Activated CD4-positive, alpha-beta T cell treated with anti-CD3 and anti-CD28 coated beads for 36 hours (primary cell): ENCODE measurements around the gene ZNF385A. TPM values are rescaled to one million over a fixed set of nuclear protein-coding genes. Genes with fewer than 3 reads are reported as not detected.

Source experiments
- ATAC-seq: fragments of 200-7000 bp; cut with Tn5 transposase; one replicate; pipeline ENCODE4 v1.10.0; 2021; ENCODE audit warnings: mild to moderate bottlenecking, moderate library complexity
- CTCF ChIA-PET: fragments of 350-600 bp; sonication (Branson Sonifier 250); formaldehyde crosslinking; loops from one replicate; lab custom pipeline; 2021; ENCODE audit warnings: antibody characterized with exemption; lab: Charles Lee
- POLR2A ChIA-PET: fragments of 350-600 bp; sonication (Branson Sonifier 250); formaldehyde crosslinking; loops from one replicate; lab custom pipeline; 2021; ENCODE audit warnings: antibody characterized with exemption, inconsistent platforms; lab: Charles Lee
- DNase-seq: peaks from one replicate; pipeline ENCODE4 v3.0.0-alpha.2; 2020
- H3K27ac Mint-ChIP-seq: one replicate; pipeline ENCODE4 v1.8.0; 2021; ENCODE audit warnings: mixed read lengths
- H3K27me3 Mint-ChIP-seq: one replicate; pipeline ENCODE4 v1.8.0; 2021; ENCODE audit warnings: mixed read lengths
- H3K36me3 Mint-ChIP-seq: one replicate; pipeline ENCODE4 v1.8.0; 2021; ENCODE audit warnings: low read depth, mixed read lengths
- H3K4me1 Mint-ChIP-seq: one replicate; pipeline ENCODE4 v1.8.0; 2021; ENCODE audit warnings: mixed read lengths
- H3K4me3 Mint-ChIP-seq: one replicate; pipeline ENCODE4 v1.8.0; 2021; ENCODE audit warnings: mild to moderate bottlenecking, moderate library complexity, mixed read lengths
- H3K9me3 Mint-ChIP-seq: one replicate; pipeline ENCODE4 v1.8.0; 2021; ENCODE audit warnings: low read depth, mixed read lengths
- intact Hi-C, 2 experiments: fragments of 100-400 bp; cut with DNase I in 1 of 2; cut with micrococcal nuclease in 1 of 2; formaldehyde crosslinking; loops; one replicate each; pipeline versions ENCODE4 v1.14.2 to v1.15.1; 2022 to 2024; cut with DNase I, micrococcal nuclease
- total RNA-seq, 2 experiments: library from RNA; stranded (reverse); gene quantifications; one replicate each; pipeline ENCODE4 v1.2.3, GENCODE V29; 2021

The ZNF385A gene
- total RNA-seq, 2 experiments from 2014 or later: 0.73 to 0.74 TPM

- ChIA-PET CTCF (interaction anchor here (0.5 to 8.2 kb wide), 14 partner anchors 8 to 146 kb away, joined by 3 to 85 read pairs (median 6); partner anchors contain the start of gene COPZ1), POLR2A (no interaction called here)
- no peaks in the 10 kb centered on the region for H3K9me3 Mint-ChIP-seq
- intact Hi-C loops: loop anchor here in 1 of 2 experiments (1.0 kb wide), 2 partner anchors 25 to 67 kb away; no protein-coding TSS in a partner anchor
- H3K4me3 Mint-ChIP-seq: peak overlapping the region; percentile 5
- ATAC-seq (no peak), DNase-seq (peak; percentile 84)
- H3K4me1 Mint-ChIP-seq: peaks cover 26% of the 10 kb centered on the region
- no peaks in the 10 kb centered on the region for H3K36me3 Mint-ChIP-seq
- H3K27ac Mint-ChIP-seq: no peak overlapping the region
- no peaks in the 10 kb centered on the region for H3K27me3 Mint-ChIP-seq
These were observed 23.6 kb downstream of the ZNF385A start for GRCh38 chr12:54360717-54361456.

- CTCF ChIA-PET: interaction anchor here (0.5 to 8.2 kb wide), 20 partner anchors 7 to 145 kb away, joined by 3 to 85 read pairs (median 5); partner anchors contain the start of genes CBX5, COPZ1 and HNRNPA1
- Mint-ChIP-seq H3K4me3 (no peak overlapping the region), H3K9me3 (no peaks in the 10 kb centered on the region), H3K4me1 (peaks cover 25% of the 10 kb centered on the region), H3K27ac (no peak overlapping the region), H3K27me3 (no peaks in the 10 kb centered on the region), H3K36me3 (no peaks in the 10 kb centered on the region)
- DNase-seq (no peak), ATAC-seq (no peak)
- intact Hi-C loops: loop anchor here (1.0 to 2.0 kb wide), 10 partner anchors 24 to 145 kb away; partner anchors contain the start of genes CBX5 (in 2 of the 2), HNRNPA1 (in 2 of the 2), COPZ1 (in 1 of the 2) and NCKAP1L (in 1 of the 2)
- POLR2A ChIA-PET: interaction anchor here (1.0 to 2.8 kb wide), 6 partner anchors 35 to 79 kb away, joined by 3 to 44 read pairs (median 10); partner anchors contain the start of genes CBX5, COPZ1 and HNRNPA1
These were observed 24.7 kb downstream of the ZNF385A start for GRCh38 chr12:54359762-54360351.

DNA sequence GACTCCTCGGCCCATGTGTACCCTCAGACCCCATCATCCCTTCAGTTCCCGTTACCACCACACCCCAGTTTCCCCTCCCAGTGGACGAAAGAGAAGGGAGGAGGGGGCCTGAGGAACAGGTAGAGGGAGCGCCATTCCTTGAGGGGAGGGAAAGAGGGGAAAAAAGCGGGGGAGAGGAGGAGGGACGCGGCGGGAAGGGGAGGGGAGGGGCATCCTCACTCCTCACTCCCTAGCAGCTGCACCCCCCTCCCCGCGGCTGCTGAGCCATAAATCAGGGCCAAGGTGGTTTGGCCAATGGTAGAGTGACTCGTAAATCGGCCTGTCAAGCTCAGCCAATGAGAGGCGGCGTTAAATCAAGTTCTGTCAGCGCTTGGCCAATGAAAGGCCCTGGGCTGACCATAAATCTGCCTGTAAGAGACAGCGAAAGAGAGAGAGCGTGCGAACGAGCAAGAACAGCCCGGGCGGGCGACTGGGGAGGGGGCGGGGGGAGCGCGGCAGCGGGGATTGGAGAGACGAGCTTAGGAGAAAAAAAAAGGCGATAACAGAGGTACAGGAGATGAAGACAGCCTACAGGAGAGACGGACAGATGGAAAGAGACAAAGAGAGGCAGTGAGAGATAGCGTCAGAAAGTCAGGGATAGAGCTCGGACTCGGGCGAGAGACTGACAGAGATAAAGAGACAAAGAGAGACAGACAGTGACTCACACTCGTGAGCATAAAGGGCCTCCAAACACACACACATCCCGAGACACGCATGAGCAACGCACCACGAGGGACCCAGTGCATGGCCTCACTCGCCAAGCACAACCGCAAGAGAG lies 25.4 kb downstream of the ZNF385A start:
- intact Hi-C loops: loop anchor here (1.0 to 2.0 kb wide), 8 partner anchors 26 to 144 kb away; partner anchors contain the start of genes CBX5 (in 2 of the 2), HNRNPA1 (in 2 of the 2), COPZ1 (in 1 of the 2) and NCKAP1L (in 1 of the 2)
- peaks cover 18% of the 10 kb centered on the region for H3K4me1 Mint-ChIP-seq
- peak; percentile 96 for DNase-seq
- no peaks in the 10 kb centered on the region for H3K9me3 Mint-ChIP-seq
- H3K4me3 Mint-ChIP-seq: no peak overlapping the region
- peak; percentile 93 for ATAC-seq
- no peak overlapping the region for H3K27ac Mint-ChIP-seq
- POLR2A ChIA-PET: interaction anchor here (0.6 to 2.8 kb wide), 12 partner anchors 8 to 1357 kb away, joined by 3 to 44 read pairs (median 4); partner anchors contain the start of genes BLOC1S1, CBX5, COPZ1 and HNRNPA1
- CTCF ChIA-PET: interaction anchor here (0.6 to 8.2 kb wide), 24 partner anchors 8 to 144 kb away, joined by 3 to 85 read pairs (median 4); partner anchors contain the start of genes CBX5, COPZ1 and HNRNPA1
- H3K36me3 Mint-ChIP-seq: no peaks in the 10 kb centered on the region
- H3K27me3 Mint-ChIP-seq: no peaks in the 10 kb centered on the region

GRCh38 chr12:54358191-54358944 lies 26.2 kb downstream of the ZNF385A start:
- Mint-ChIP-seq H3K4me3 (no peak overlapping the region), H3K9me3 (no peaks in the 10 kb centered on the region), H3K36me3 (no peaks in the 10 kb centered on the region), H3K4me1 (peaks cover 12% of the 10 kb centered on the region), H3K27me3 (no peaks in the 10 kb centered on the region), H3K27ac (no peak overlapping the region)
- ChIA-PET CTCF (interaction anchor here (0.6 to 8.2 kb wide), 22 partner anchors 7 to 143 kb away, joined by 3 to 85 read pairs (median 4); partner anchors contain the start of genes CBX5, COPZ1 and HNRNPA1), POLR2A (interaction anchor here (0.6 to 2.8 kb wide), 11 partner anchors 7 to 1357 kb away, joined by 3 to 44 read pairs (median 5); partner anchors contain the start of genes BLOC1S1, CBX5, COPZ1 and HNRNPA1)
- ATAC-seq: peak; percentile 20
- intact Hi-C loops: loop anchor here in 1 of 2 experiments (2.0 kb wide), 3 partner anchors 26 to 144 kb away; no protein-coding TSS in a partner anchor
- DNase-seq: peak; percentile 63

- ChIA-PET POLR2A (interaction anchor here (2.3 to 2.8 kb wide), 2 partner anchors 71 to 77 kb away, joined by 17 to 44 read pairs; partner anchors contain the start of genes CBX5 and HNRNPA1), CTCF (interaction anchor here (1.0 to 8.2 kb wide), 8 partner anchors 22 to 142 kb away, joined by 3 to 85 read pairs (median 12); partner anchors contain the start of gene COPZ1)
- ATAC-seq (no peak), DNase-seq (no peak)
- no peak overlapping the region for H3K4me3 Mint-ChIP-seq
- H3K36me3 Mint-ChIP-seq: no peaks in the 10 kb centered on the region
- no peaks in the 10 kb centered on the region for H3K9me3 Mint-ChIP-seq
- intact Hi-C loops: loop anchor here in 1 of 2 experiments (2.0 kb wide), 3 partner anchors 25 to 143 kb away; no protein-coding TSS in a partner anchor
- H3K27ac Mint-ChIP-seq: no peak overlapping the region
- H3K4me1 Mint-ChIP-seq: peaks cover 15% of the 10 kb centered on the region
- no peaks in the 10 kb centered on the region for H3K27me3 Mint-ChIP-seq
These were observed 26.9 kb downstream of the ZNF385A start for GRCh38 chr12:54357506-54358190.

- peak overlapping the region; percentile 43 for H3K27ac Mint-ChIP-seq
- H3K4me3 Mint-ChIP-seq: no peak overlapping the region
- ChIA-PET POLR2A (interaction anchor here (2.8 kb wide), 1 partner anchor 76 kb away, joined by 44 read pairs; the partner anchor contains the start of genes CBX5 and HNRNPA1), CTCF (interaction anchor here (0.9 to 8.2 kb wide), 7 partner anchors 12 to 141 kb away, joined by 3 to 85 read pairs (median 6); partner anchors contain the start of gene COPZ1)
- H3K27me3 Mint-ChIP-seq: no peaks in the 10 kb centered on the region
- DNase-seq: no peak
- intact Hi-C loops: no loop called here
- peaks cover 22% of the 10 kb centered on the region for H3K4me1 Mint-ChIP-seq
- no peaks in the 10 kb centered on the region for H3K9me3 Mint-ChIP-seq
- no peak for ATAC-seq
- H3K36me3 Mint-ChIP-seq: peaks cover 6% of the 10 kb centered on the region
These were observed 27.6 kb downstream of the ZNF385A start for GRCh38 chr12:54356951-54357356.

- CTCF ChIA-PET: interaction anchor here (0.9 to 8.2 kb wide), 6 partner anchors 12 to 140 kb away, joined by 3 to 85 read pairs (median 6); partner anchors contain the start of gene COPZ1
- Mint-ChIP-seq H3K27ac (no peak overlapping the region), H3K27me3 (no peaks in the 10 kb centered on the region)
These were observed 28.3 kb downstream of the ZNF385A start for GRCh38 chr12:54356228-54356627.

GRCh38 chr12:54355104-54355815 lies 29.3 kb downstream of the ZNF385A start:
- no peak overlapping the region for H3K4me3 Mint-ChIP-seq
- intact Hi-C loops: no loop called here
- H3K36me3 Mint-ChIP-seq: peaks cover 19% of the 10 kb centered on the region
- no peaks in the 10 kb centered on the region for H3K9me3 Mint-ChIP-seq
- CTCF ChIA-PET: interaction anchor here (1.7 to 8.2 kb wide), 3 partner anchors 13 to 30 kb away, joined by 5 to 85 read pairs (median 6); partner anchors contain the start of gene COPZ1
- H3K4me1 Mint-ChIP-seq: peaks cover 22% of the 10 kb centered on the region
- H3K27ac Mint-ChIP-seq: no peak overlapping the region
- no peak for DNase-seq
- POLR2A ChIA-PET: no interaction called here
- no peak for ATAC-seq
- H3K27me3 Mint-ChIP-seq: no peaks in the 10 kb centered on the region

More at GRCh38 chr12:54356228-54356627, 28.3 kb downstream of the ZNF385A start:
- H3K9me3 Mint-ChIP-seq: no peaks in the 10 kb centered on the region
- H3K36me3 Mint-ChIP-seq: peaks cover 13% of the 10 kb centered on the region
- H3K4me3 Mint-ChIP-seq: no peak overlapping the region
- H3K4me1 Mint-ChIP-seq: peaks cover 29% of the 10 kb centered on the region
- intact Hi-C loops: no loop called here
- no peak for ATAC-seq
- POLR2A ChIA-PET: no interaction called here
- DNase-seq: no peak
